Gastrocnemius medialis (tissue), 4 donors: ENCODE data around the gene NIPA2. TPM values are rescaled to one million over a fixed set of nuclear protein-coding genes. Genes with fewer than 3 reads are reported as not detected.
"Not testable (repeated sequence)": the region's sequence is repeated elsewhere in the genome, so short reads cannot be mapped to it uniquely, and the experiment has no call there.

Experiments used
- ATAC-seq, 2 donors: fragments of 150-250 bp; one replicate each; pipeline ENCODE4 v1.9.1; 2016
- DNase-seq, 2 donors: peaks; one replicate each; pipeline ENCODE4 v3.0.0-alpha.2; 2019
- H3K27ac ChIP-seq, 4 donors: fragments of 200-600 bp; sonication (generic); 1 replicate in 1 of 4; 2 replicates in 3 of 4; pipeline ENCODE4 v1.5.1; 2016 to 2018; ENCODE audit warnings: mild to moderate bottlenecking in 2 of 4, moderate library complexity in 1 of 4
- H3K27me3 ChIP-seq, 3 donors: fragments of 200-600 bp; sonication (generic) in 2 of 3; 1 replicate in 1 of 3; 2 replicates in 2 of 3; pipeline versions ENCODE4 v1.5.1 to v1.6.0; 2016 to 2019; ENCODE audit warnings: mild to moderate bottlenecking in 1 of 3, moderate library complexity in 1 of 3
- H3K36me3 ChIP-seq, 2 donors: fragments of 200-600 bp; sonication (generic) in 1 of 2; one replicate each; pipeline ENCODE4 v1.5.1; 2017 to 2018
- H3K4me1 ChIP-seq, 2 donors: fragments of 200-600 bp; sonication (generic) in 1 of 2; one replicate each; pipeline ENCODE4 v1.5.1; 2016 to 2017; ENCODE audit warnings: mild to moderate bottlenecking in 2 of 2
- H3K4me3 ChIP-seq, 4 donors: fragments of 200-600 bp; sonication (generic) in 3 of 4; 1 replicate in 1 of 4; 2 replicates in 3 of 4; pipeline ENCODE4 v1.5.1; 2016 to 2019; ENCODE audit warnings: mild to moderate bottlenecking in 2 of 4
- H3K9me3 ChIP-seq, 3 donors: fragments of 200-600 bp; sonication (generic) in 2 of 3; 1 replicate in 1 of 3; 2 replicates in 2 of 3; pipeline ENCODE4 v1.5.1; 2016 to 2019
- POLR2A ChIP-seq, 2 donors: fragments of 450-650 bp; IDR thresholded peaks; one replicate each; pipeline ENCODE4 v1.6.1; 2017; ENCODE audit warnings: antibody characterized with exemption in 2 of 2, mild to moderate bottlenecking in 2 of 2, moderate library complexity in 2 of 2
- in situ Hi-C, 4 donors: fragments of 200-750 bp; cut with MboI; loops; one replicate each; pipeline versions ENCODE4 v1.15.0 to v1.8.0; 2017; ENCODE audit warnings: low sequenced_read_pairs in 4 of 4
- intact Hi-C: fragments of 100-400 bp; cut with DNase I; formaldehyde crosslinking; loops from one replicate; pipeline ENCODE4 v1.15.1; 2023; ENCODE audit warnings: low total_unique reads
- total RNA-seq, 4 donors: library from RNA; depleted of rRNA; stranded (reverse); fragments of >200 nt; gene quantifications; one replicate each; pipeline versions ENCODE4 v1.1.0 to v1.2.3, GENCODE V29; 2016
- TF ChIP-seq, protein P1 (sequence below), 5 experiments: fragments of 450-650 bp in 3 of 5; fragments of 200-600 bp in 2 of 5; sonication (generic) in 2 of 5; IDR thresholded peaks in 4 of 5; conservative IDR thresholded peaks in 1 of 5; 1 replicate in 4 of 5; 2 replicates in 1 of 5; pipeline ENCODE4 v1.5.1; 2016 to 2019; ENCODE audit warnings: antibody characterized with exemption in 5 of 5, mild to moderate bottlenecking in 3 of 5, moderate library complexity in 3 of 5

NIPA2 gene
- total RNA-seq, 4 donors from 2014 or later: 27.3 to 43.5 (median 38.6) TPM

DNA sequence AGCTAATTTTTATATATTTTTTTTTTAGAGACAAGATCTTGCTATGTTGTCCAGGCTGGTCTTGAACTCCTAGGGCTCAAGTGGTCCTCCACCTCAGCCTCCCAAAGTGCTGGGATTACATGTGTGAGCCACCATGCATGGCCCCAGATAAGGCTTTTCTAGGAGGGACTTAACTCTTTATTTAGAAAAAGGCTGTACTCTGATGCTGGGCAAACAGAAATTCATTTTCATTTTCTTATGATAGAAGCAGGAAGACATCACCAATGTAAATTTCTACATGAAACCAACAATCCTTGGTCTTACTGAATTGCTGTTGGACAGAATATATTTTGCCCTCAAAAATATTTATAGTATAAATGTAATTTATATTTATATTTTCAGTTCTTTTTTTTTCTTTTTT is 42.4 kb upstream of the NIPA2 start:
- no peaks in the 10 kb centered on the region for H3K9me3 ChIP-seq
- in situ Hi-C loops: no loop called here
- ATAC-seq: no peak

DNA sequence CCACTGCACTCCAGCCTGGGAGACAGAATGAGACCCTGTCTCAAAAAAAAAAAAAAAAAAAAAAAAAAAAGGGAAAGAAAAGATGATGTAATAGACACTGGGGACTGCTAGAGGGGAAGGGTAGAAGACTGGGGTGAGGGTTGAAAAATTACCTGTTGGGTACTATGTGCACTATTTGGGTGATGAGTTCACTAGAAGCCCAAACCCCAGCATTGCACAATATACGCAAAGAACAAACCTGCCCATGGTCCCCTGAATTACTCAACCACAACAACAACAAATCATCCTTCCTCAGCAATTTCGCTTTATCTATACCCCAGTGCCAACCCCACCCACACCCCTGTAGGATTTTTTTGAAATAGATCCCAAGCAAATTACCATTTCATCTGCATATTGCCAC is 38.6 kb upstream of the NIPA2 start:
- Histone ChIP-seq H3K9me3 (no peaks in the 10 kb centered on the region), H3K4me3 (no peak overlapping the region), H3K27ac (no peak overlapping the region), H3K27me3 (no peaks in the 10 kb centered on the region), H3K36me3 (no peaks in the 10 kb centered on the region), H3K4me1 (no peaks in the 10 kb centered on the region)
- in situ Hi-C loops (no loop called here), intact Hi-C loops (no loop called here)
- no peak for DNase-seq
- TF ChIP-seq POLR2A (IDR thresholded peaks at IDR 0.05): no peak
- TF ChIP-seq, protein P1, sequence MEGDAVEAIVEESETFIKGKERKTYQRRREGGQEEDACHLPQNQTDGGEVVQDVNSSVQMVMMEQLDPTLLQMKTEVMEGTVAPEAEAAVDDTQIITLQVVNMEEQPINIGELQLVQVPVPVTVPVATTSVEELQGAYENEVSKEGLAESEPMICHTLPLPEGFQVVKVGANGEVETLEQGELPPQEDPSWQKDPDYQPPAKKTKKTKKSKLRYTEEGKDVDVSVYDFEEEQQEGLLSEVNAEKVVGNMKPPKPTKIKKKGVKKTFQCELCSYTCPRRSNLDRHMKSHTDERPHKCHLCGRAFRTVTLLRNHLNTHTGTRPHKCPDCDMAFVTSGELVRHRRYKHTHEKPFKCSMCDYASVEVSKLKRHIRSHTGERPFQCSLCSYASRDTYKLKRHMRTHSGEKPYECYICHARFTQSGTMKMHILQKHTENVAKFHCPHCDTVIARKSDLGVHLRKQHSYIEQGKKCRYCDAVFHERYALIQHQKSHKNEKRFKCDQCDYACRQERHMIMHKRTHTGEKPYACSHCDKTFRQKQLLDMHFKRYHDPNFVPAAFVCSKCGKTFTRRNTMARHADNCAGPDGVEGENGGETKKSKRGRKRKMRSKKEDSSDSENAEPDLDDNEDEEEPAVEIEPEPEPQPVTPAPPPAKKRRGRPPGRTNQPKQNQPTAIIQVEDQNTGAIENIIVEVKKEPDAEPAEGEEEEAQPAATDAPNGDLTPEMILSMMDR (IDR thresholded peaks at IDR 0.05 in 4 of 5, conservative IDR thresholded peaks at IDR 0.05 in 1 of 5): no peak
- no peak for ATAC-seq

More for the DNA sequence above, 42.4 kb upstream of the NIPA2 start:
- H3K4me3 ChIP-seq: no peak overlapping the region
- TF ChIP-seq, protein P1 (IDR thresholded peaks at IDR 0.05 in 4 of 5, conservative IDR thresholded peaks at IDR 0.05 in 1 of 5): no peak
- TF ChIP-seq POLR2A (IDR thresholded peaks at IDR 0.05): no peak
- no peaks in the 10 kb centered on the region for H3K27me3 ChIP-seq
- no peaks in the 10 kb centered on the region for H3K4me1 ChIP-seq
- intact Hi-C loops: no loop called here
- no peak for DNase-seq
- H3K27ac ChIP-seq: no peak overlapping the region
- no peaks in the 10 kb centered on the region for H3K36me3 ChIP-seq

DNA sequence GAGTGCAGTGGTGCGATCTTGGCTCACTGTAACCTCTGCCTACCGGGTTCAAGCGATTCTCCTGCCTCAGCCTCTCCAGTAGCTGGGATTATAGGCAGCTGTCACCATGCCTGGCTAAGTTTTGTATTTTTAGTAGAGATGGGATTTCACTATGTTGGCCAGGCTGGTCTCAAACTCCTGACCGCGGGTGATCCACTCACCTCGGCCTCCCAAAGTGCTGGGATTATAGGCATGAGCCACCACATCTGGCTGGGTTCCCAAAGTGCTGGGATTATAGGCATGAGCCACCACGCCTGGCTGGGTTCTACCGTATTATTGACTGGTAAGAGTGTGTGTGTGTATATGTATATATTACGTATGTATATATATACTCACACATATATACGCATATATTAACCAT is 35.5 kb upstream of the NIPA2 start:
- intact Hi-C loops, H3K4me1 ChIP-seq, in situ Hi-C loops: not testable (repeated sequence)

DNA sequence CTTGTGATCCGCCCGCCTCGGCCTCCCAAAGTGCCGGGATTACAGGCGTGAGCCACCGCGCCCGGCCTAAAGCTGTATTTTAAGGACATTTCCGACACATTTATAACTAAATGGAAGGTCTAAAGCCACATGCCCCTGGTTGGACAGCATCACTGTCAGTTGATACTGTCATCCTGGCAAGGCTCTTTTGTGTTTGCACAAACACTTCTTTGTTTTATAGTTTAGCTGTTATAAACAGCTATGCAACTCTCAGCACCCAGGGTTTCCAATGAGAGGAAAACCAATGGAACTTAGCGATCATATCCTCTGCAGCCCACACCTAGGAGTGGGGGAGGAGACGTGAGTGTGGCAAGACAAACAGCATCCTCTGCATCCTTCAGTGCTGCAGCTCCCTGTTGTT is 32.3 kb upstream of the NIPA2 start:
- Histone ChIP-seq H3K4me1 (no peaks in the 10 kb centered on the region), H3K27me3 (no peaks in the 10 kb centered on the region), H3K36me3 (no peaks in the 10 kb centered on the region), H3K27ac (no peak overlapping the region), H3K9me3 (no peaks in the 10 kb centered on the region), H3K4me3 (no peak overlapping the region)
- DNase-seq: no peak
- intact Hi-C loops: no loop called here
- in situ Hi-C loops: no loop called here
- no peak for ATAC-seq
- TF ChIP-seq POLR2A (IDR thresholded peaks at IDR 0.05): no peak
- TF ChIP-seq, protein P1 (IDR thresholded peaks at IDR 0.05 in 4 of 5, conservative IDR thresholded peaks at IDR 0.05 in 1 of 5): no peak

More for the DNA sequence above, 35.5 kb upstream of the NIPA2 start:
- not testable (repeated sequence) for H3K4me3 ChIP-seq, H3K9me3 ChIP-seq, ATAC-seq, H3K36me3 ChIP-seq, H3K27ac ChIP-seq, DNase-seq, H3K27me3 ChIP-seq

DNA sequence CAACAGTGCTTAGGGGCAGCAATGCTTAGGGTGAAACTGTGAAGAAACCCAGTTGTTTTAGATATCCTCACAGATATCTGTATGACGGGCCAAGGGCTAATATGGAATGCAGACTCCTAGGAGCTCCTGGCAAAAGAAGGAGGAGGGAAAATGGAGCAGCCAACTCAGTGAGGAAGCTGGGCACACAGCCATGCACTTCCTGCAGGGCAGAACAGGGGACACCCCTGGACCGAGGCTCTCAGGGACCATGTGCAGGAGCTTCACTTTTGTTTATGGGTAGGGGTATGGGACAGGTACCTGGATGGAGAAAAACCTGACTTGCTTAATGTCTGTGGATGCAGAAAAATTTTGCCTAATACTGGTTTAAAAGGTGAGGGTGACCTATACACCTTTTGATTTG is 31.8 kb upstream of the NIPA2 start:
- no peak overlapping the region for H3K4me3 ChIP-seq
- in situ Hi-C loops (no loop called here), intact Hi-C loops (no loop called here)
- DNase-seq (no peak), ATAC-seq (no peak)
- H3K9me3 ChIP-seq: no peaks in the 10 kb centered on the region
- H3K36me3 ChIP-seq: no peaks in the 10 kb centered on the region
- TF ChIP-seq POLR2A (IDR thresholded peaks at IDR 0.05): no peak
- TF ChIP-seq, protein P1 (IDR thresholded peaks at IDR 0.05 in 4 of 5, conservative IDR thresholded peaks at IDR 0.05 in 1 of 5): no peak
- no peaks in the 10 kb centered on the region for H3K27me3 ChIP-seq
- H3K4me1 ChIP-seq: no peaks in the 10 kb centered on the region
- no peak overlapping the region for H3K27ac ChIP-seq

DNA sequence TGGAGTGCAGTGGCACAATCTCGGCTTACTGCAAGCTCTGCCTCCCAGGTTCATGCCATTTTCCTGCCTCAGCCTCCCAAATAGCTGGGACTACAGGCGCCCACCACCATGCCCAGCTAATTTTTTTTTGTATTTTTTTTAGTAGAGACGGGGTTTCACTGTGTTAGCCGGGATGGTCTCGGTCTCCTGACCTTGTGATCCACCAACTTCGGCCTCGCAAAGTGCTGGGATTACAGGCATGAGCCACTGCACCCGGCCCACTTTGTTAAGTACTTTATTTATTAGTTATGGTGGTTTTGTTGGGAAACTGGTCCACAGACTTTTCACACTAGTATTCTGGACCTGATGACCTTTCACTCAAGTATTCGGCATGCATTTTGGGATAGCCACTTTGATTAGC is 30.6 kb upstream of the NIPA2 start:
- H3K4me1 ChIP-seq, intact Hi-C loops, DNase-seq, H3K36me3 ChIP-seq, in situ Hi-C loops, H3K27me3 ChIP-seq, H3K27ac ChIP-seq, H3K9me3 ChIP-seq, H3K4me3 ChIP-seq, ATAC-seq: not testable (repeated sequence)
